Measurements from ENCODE around the gene ZBTB24.

The ZBTB24 gene

DNA sequence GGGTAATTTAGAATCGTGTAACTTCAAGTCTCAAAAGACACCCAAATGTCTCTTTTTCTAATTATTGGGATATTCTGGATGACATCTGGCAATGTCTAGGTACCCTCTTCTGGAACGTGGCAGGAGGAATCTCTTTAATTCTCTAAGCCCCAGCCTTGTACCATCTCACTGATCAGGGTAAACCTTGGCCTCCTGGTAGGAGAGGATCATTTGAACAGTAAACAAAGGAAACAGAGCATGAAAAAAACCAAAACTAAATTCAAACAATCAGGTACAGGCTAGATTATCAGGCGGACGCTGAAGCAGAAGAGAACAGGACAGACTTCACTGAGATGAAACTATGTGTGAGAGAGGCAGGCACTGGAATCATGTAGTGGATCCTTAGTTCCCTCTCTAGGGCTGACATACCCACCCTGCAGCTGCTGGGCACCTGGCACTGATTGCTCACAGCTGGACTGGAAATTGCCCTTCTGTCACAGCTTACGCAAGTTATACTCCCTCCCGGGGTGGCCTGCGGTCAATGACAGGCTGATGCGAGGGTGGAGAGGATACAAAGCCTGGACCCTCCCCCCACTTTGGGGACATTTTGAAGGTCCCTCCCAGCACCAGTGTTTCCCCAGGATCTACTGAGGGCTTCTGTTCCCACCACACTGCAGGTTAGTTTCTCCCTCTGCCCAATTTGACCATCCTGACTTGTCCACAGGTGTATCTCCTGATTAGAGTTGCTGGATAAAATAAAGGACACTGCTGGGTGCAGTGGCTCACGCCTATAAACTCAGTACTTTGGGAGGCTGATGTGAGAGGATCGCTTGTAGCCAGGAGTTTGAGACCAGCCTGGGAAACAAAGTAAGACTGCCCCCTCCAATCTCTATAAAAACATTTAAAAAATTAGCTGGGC lies 20.6 kb upstream of the ZBTB24 start:
- DNase-seq (ENCODE audit: low read depth in 2 of 3, low spot score in 1 of 3): no peak

GRCh38 chr6:109498936-109499335 lies 15.9 kb upstream of the ZBTB24 start:
- no peak for DNase-seq (ENCODE audit: low read depth in 2 of 3, low spot score in 1 of 3)

DNA sequence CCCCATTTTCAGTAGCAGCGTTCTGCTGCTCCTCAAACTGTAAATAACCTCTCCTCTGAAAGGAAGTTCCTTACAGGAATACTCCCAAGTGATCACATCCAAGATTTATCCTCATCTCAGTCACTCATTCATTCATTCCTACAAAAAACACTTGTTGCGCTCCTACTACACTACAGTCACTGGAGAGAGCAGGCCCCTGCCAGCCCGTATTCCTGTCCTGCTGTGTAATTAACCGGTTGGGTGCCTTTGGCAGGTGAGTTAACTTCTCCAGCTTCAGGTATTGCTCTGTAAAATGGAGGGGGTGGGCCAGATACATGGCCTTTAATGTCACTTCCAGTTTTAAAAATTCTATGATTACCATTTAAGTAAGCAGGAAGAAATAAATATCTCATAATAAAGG lies 15.0 kb upstream of the ZBTB24 start:
- DNase-seq (ENCODE audit: low read depth in 2 of 3, low spot score in 1 of 3): no peak

DNA sequence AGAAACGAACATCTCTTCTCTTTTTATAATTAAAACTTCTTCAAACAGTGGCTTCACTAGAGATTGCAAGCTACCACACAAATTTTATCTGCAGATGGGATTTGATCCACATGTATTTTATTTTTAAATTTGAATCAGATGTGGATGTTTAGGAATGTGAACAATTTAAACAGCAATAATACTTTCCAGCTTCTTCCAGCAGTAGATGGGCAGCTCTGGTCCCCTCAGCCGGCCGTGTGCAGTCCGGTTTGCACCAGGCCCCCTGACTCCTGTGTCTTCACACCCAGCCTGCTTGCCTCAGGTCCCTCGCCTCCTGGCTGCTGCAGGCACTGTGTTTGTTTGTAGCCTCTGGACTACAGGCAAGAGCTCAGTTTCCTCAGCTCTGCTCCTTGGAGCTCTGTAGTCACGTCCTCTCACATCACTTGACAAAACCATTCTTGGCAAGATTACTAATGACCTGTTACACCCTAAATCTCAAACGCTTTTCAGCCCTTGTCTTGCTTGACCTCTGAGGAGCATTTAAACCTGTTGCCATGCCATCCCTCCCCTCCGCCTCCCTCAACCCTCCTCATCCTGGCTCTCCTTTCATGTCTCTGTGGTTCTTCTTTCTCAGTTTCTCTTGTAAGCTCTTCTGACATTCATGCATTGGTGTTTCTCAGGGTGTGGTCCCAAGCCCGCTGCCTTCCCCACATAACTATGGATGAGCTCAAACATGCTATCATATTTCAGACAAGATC lies 13.2 kb upstream of the ZBTB24 start:
- no peak for DNase-seq (ENCODE audit: low read depth in 2 of 3, low spot score in 1 of 3)

DNA sequence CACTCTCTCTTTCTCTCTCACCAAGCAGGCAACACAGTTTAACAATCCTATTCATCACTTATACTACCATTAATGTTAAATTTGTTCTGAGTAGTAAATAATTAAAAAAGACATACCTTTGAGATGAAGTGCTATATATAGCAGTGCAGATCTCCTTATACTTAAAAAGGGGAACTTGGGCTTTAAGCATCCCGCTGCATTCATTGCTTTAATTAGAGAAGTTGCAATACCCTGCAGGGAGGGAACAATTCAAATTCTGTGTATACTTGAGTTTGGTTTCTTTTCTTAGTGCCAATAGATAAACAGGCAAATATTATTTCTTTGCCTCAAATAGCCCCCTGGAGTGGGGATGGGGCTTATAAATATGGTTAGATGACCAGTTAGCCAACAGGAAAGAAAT lies 10.8 kb upstream of the ZBTB24 start:
- no peak for DNase-seq (ENCODE audit: low read depth in 2 of 3, low spot score in 1 of 3)

- no peak for DNase-seq (ENCODE audit: low read depth in 2 of 3, low spot score in 1 of 3)
These were observed 8.4 kb upstream of the ZBTB24 start for GRCh38 chr6:109491207-109491938.

- DNase-seq (ENCODE audit: low read depth in 2 of 3, low spot score in 1 of 3): no peak
These were observed 7.7 kb upstream of the ZBTB24 start for GRCh38 chr6:109490713-109491112.

- no peak for DNase-seq (ENCODE audit: low read depth in 2 of 3, low spot score in 1 of 3)
These were observed 5.0 kb upstream of the ZBTB24 start for GRCh38 chr6:109488001-109488400.

GRCh38 chr6:109486068-109486467 lies 3.0 kb upstream of the ZBTB24 start:
- no peak for DNase-seq (ENCODE audit: low read depth in 2 of 3, low spot score in 1 of 3)

DNA sequence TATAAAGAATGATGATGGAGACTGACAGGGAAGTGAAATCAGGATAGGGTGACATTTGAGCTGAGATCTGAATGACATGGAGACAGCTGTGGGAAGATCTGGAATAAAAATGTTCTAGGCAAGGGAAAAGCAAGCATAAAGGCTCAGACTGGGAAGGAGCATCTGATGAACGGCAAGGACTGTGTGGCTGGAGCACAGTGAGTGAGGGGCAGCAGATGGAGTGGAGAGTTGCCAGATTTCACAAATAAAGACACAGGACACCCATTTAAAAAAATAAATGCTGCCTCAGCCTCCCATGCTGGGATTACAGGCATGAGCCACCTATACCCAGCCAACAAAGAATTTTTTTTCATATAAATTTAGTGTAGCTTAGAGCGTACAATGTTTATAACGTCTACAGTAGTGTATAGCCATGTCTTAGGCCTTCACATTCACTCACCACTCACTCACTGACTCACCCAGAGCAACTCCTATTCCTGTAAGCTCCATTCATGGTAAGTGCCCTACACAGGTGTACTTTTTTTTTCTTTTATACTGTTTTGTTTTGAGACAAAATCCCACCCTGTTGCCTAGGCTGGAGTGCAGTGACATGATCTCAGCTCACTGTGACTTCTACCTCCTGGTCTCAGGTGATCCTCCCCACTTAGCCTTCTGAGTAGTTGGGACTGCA lies 2.4 kb upstream of the ZBTB24 start:
- DNase-seq (ENCODE audit: low read depth in 2 of 3, low spot score in 1 of 3): no peak

DNA sequence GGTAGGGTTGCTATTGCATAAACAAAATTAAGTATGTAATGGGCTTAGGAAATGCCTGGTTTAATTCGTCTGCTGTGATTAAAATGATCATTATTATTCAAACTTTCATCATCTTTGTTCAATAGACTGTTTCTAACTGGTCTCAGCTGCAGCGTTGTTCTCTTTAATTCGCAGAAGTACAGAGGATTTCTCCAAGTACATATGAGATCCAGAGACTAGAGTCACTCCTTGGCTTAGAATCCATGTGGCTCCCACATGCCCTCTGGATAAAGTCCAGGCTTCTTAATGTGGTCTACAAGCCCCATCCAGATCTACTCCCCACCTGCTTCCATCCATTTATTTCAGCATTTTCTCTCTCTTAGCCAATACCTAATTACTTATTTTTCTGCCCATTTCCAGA lies 1.1 kb upstream of the ZBTB24 start:
- no peak for DNase-seq (ENCODE audit: low read depth in 2 of 3, low spot score in 1 of 3)

DNA sequence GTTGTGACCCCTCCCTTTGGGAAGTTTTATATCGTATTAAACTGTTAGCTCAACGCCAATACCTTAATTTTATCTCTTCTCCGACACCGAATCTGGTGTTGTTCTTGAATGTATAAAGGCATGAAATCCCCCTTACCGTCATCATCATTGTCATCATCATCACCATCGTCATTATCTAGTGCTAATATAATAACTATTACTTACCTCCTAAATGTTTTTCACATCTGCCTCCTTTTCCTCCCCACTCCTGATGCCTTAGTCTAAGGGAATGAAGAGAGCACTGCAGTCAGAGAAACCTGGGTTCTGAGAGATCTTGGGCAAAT lies 677 bp upstream of the ZBTB24 start:
- no peak for DNase-seq (ENCODE audit: low read depth in 2 of 3, low spot score in 1 of 3)

DNA sequence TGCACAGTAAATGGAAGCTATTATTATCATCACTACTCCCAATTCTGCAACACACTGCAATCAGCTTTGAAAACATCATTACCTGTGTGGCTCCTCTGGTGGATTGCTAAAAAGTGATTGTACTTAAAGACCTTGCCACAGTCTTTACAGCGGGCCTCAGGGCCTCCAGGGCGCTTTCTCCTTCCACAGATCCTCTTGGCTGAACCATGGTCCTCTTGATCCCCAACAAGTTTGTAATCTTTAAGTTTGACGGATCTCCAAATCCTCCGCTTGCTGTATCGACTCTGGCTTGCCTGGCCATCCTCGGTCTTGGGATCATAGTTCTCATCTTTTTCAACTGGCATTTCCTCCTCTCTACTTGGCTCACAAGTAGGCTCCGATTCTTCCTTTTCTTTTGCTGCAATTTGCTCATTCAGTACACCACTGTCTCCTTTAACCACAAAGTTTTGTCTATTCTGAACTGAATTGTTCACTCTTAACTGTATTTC lies 2.0 kb downstream of the ZBTB24 start:
- DNase-seq (ENCODE audit: low read depth in 2 of 3, low spot score in 1 of 3): no peak

GRCh38 chr6:109478841-109479624 lies 4.0 kb downstream of the ZBTB24 start:
- no peak for DNase-seq (ENCODE audit: low read depth in 2 of 3, low spot score in 1 of 3)

DNA sequence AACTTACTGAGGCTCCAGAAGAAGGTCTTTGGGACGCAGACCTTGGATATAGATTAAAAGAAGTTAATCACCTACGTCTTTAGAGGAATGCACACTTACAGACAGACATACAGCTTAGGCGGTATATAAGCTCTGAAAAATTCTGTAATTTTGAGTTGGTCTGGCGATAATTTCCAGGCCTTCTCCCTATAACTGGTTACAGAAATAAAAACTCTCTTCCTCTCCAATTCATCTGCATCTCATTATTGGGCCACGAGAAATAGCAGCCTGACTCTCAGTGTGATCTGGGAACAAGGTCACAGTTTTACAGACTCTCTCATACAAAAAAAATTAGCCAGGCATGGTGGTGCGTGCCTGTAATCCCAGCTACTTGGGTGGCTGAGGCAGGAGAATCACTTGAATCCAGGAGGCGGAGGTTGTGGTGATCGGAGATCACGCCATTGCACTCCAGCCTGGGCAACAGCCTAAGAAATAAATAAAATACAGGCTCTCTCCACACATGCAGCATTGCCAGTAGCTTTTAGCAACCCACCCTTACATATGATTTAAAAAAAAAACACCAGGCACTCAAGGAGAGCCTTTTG lies 4.7 kb downstream of the ZBTB24 start:
- DNase-seq (ENCODE audit: low read depth in 2 of 3, low spot score in 1 of 3): no peak

DNA sequence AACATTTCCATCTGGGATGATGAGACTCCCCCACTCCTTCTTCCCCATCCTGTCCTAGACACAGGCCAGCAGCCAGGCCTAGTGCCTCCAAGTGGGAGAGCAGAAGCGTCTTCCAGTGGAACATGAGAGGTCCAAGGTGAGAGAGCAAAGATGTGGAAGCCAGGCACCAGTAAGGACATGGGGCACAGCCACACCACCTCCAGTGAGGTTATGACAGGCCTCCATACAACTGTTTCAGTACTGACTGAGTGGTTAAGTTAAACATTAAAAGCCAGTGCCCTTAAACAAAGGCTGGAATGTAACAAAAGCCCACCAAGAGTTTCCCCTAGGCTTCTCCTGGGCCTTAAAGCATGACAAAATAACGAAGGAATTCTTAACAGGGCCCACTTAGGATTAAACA lies 5.3 kb downstream of the ZBTB24 start:
- DNase-seq (ENCODE audit: low read depth in 2 of 3, low spot score in 1 of 3): no peak

- no peak for DNase-seq (ENCODE audit: low read depth in 2 of 3, low spot score in 1 of 3)
These were observed 5.8 kb downstream of the ZBTB24 start for GRCh38 chr6:109477184-109477583.

DNA sequence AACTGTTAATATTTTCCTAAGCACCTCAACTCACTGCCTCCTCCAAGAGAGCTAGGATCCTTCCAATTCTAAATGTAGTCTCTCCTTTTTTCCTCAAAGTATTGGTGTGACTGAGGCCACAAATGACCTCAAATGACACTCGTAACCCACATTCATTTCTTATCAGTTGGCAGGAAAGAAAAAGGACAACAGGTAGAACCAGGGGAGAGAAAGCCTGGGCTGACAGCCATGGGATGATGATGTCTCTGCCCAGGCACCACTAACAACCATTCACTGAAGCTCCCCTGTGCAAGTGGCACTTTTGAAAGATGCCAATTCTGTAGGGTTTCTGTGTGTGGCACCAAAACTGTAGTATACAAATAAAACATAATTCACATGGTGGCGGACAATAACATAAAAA lies 7.4 kb downstream of the ZBTB24 start:
- DNase-seq (ENCODE audit: low read depth in 2 of 3, low spot score in 1 of 3): no peak

GRCh38 chr6:109474995-109475394 lies 8.0 kb downstream of the ZBTB24 start:
- DNase-seq (ENCODE audit: low read depth in 2 of 3, low spot score in 1 of 3): no peak

DNA sequence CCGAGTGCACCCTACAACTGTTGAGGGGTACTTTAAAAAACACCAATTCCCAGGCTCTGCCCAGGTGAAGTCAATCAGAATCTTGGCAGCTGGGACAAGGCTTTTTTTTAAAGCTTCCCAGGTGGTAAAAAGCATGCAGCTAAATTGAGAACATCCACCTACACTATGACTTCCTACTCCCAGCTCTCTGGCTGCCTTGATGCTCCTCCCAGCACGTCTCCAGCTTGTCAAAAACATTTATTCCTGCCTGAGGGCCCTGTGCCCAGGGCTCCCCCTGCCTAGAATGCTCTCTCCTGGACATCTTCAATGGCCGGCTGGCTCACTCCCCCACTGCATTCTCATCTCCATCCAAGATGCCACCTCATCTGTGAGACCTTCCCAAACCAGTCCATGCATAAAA lies 9.9 kb downstream of the ZBTB24 start:
- no peak for DNase-seq (ENCODE audit: low read depth in 2 of 3, low spot score in 1 of 3)
